Nucleus accumbens (tissue), 56 donors: ENCODE measurements around the gene CSTF2T.
"Not testable (repeated sequence)": the region's sequence is repeated elsewhere in the genome, so short reads cannot be mapped to it uniquely, and the experiment has no call there.

Experiments
- DNase-seq, 56 donors: peaks; one replicate each; lab custom pipeline; 2025; lab: John Stamatoyannopoulos, UW

CSTF2T gene

DNA sequence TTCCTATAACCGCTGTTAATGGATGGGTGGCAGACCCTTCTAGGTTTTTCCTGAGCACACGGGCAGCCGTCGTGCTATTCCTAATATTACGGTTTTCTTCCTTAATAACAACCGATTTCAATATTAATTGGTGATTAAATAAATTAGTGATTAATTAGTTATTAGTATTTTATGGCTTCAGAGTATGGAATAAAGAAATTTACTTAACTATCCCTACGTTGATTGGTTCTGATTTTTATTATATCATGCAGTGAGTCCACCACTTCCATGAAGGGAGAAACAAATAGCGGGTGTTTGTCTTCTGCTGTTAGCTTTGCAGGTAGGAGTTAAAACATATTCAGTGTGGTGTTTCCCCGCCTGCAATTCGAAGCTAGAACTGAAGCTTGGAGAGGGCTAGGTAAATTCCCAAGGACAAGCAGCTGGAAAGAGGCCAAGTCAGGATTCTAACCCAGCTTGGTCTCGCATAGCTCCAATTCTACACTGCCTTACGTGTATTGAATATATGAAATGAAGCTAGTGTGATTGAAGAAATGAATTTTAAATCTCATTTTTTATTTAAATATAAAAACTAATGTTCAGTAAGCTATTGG is 928 bp upstream of the CSTF2T start:
- DNase-seq, result peak in 5 of 56 donors; percentile 3 to 25 (median 8)

DNA sequence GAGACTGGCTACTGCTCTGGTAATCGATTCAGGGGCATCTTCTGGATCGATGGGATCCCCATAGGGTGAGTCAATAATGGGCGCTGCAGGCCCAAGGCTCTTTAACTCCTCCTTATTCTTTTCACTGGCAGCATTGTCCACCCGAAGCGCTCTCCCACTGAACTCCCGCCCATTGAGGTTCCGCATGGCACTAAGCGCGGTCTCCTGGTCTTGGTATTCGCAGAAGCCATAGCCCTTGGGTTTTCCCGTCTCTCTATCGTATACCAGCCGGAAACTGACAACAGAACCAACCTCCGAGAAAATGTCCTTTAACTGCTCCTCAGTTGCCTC is 285 bp downstream of the CSTF2T start:
- peak in 3 of 56 donors; percentile 10 to 72 (median 44) for DNase-seq

DNA sequence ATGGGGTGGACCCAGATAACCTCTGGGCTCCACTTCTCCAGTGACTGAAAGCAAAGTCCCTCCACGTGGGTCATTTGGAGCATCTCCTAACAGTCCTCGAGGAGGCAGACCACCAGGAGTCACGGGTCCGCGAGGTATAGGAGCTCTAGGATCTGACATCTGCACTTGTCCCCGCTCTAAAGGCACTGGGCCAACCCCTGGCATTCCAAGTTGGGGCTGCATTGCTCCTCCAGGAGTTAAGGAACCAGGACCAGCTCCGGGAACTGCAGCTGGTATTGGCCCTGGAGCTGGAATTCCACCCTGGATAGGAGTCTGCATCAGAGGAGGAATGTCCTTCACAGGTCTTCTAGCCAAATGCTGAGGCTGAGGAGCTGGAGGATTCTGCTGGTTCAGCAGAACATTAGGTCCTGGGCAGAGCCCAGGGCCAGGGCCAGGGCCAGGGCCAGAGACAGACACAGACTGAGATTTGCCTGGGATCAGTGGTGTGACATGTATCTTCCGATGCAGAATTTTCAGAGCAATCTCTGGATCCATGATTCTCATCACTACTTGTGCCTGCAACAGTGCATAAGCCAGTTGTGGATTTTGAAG is 827 bp downstream of the CSTF2T start:
- DNase-seq, result no peak

DNA sequence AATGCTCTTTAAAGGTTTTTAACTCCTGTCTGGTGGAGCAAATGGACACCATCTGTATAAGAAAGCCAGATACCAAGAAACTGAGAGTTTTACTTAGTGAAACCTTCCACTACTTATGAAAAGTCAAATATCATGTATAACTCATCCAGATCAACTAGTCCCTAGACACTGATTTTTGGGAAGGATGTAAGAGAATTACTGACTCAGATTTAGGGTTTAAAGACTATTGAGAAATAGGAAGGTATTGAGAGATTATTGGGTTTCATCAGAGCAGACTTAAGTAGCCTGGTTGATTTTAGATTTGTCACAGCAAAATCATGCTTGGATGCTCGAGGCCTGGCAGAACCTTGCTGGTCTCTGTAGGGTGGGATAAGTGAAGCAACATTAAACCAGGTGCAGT is 3.1 kb downstream of the CSTF2T start:
- no peak for DNase-seq

DNA sequence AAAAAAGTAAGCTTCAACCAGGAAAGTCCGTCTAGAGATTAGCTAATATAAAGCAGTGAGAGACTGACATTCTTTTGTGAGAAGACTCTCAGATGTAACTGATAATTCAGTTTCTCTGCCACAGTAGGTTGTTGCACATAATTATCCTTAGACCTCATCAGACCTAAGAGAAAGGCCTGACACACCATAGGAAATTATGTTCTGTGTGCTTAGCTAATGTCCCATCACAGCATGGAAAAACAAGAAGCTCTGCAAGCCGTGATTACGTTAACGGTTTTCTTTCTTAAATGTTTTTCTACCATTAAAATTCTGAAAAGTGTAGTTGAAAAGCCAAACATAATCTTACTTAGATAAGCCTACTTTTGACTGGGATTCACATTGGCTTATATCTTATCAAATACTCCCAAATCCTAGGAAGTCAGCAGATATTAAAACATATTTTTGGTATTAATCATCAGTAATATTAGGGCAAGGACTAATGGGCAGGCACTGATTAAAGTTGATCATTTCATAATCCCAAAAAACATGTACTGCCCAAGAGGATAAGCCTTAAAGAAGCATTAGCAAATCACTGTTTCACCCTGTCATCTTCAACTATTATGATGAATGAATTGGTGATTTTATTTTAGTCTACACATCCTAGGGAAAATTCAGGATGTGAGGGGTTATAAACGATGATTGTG is 5.2 kb downstream of the CSTF2T start:
- no peak for DNase-seq

DNA sequence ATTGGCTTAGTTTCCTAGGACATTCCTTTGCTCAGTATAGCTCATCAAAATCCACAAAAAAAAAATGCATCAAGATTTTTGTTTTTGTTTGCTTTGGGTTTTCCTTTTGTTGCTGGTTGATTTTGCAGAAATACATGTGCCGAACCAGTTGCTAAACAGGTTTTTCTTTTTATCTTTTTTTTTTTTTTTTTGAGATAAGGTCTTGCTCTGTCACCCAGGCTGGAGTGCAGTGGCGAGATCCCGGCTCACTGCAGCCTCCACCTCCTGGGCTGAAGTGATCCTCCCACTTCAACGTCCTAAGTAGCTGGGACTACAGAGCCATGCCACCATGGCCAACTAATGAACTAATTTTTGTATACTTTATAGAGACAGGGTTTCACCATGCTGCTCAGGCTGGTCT is 8.3 kb downstream of the CSTF2T start:
- no peak for DNase-seq

DNA sequence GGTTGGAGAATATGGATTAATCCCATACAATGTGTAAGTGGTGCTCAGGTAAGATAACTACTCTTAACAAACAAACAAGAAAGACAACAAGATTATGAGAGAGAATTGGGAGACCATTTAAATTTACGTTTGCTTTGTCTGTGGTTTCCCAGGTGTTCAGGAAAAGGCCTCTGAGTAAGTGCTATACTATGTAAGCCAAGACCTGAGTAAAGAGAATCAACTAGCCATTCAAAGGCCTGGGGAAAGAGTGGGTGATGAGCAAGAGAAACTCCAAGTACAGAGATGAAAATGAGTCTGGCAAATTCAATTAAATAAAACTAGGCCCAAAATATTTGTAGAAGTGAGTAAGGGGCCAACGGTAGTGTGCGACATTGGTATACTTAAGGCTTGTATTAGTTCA is 9.9 kb downstream of the CSTF2T start:
- DNase-seq, result no peak

DNA sequence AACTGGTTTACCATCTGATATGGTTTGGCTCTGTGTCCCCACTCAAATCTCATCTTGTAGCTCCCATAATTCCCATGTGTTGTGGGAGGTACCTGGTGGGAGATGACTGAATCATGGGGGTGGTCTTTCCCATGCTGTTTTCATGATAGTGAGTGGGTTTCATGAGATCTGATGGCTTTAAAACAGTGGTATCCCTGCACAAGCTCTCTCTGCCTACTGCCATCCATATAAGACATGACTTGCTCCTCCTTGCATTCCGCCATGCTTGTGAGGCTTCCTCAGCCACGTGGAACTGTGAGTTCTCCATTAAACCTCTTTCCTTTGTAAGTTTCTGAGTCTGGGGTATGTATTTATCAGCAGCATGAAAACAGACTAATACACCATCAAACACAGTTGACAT is 10.6 kb downstream of the CSTF2T start:
- DNase-seq, result not testable (repeated sequence)

DNA sequence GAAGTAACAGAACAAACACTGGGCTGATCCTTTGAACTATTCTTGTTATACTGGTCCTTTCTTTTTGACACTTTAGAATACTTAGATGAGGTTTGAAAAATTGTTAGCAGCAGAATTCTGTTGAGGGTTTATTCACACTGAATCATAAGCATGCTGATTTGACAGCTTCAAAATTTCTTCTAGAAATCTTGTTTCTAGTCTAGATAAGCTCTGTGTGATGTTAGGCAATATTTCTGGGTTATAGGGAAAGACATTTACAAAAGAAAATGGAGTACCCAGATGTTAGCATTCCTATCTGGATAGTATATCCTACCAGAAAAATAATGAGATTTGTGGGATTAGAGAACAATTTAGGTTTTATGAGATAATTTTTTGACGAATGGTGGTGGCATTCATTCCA is 12.1 kb downstream of the CSTF2T start:
- no peak for DNase-seq

DNA sequence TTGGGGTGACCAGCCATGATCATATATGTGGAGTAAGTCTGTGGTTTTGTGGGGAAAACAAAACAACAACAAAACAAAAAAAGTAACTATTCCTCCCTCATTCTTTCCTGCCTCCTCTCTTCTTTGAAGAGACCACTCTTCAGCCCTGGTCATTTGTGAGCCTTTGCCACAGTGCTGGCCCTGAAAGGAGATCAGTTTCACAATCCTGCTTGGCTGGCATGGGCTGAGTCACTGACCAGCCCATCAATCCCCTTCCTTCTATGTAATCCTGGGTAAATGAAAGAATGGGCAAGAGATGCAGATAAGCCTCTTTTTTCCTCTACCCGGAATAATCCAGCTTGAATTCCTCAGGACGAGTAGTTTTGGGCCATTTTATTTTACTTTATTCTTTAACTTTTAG is 13.6 kb downstream of the CSTF2T start:
- no peak for DNase-seq

DNA sequence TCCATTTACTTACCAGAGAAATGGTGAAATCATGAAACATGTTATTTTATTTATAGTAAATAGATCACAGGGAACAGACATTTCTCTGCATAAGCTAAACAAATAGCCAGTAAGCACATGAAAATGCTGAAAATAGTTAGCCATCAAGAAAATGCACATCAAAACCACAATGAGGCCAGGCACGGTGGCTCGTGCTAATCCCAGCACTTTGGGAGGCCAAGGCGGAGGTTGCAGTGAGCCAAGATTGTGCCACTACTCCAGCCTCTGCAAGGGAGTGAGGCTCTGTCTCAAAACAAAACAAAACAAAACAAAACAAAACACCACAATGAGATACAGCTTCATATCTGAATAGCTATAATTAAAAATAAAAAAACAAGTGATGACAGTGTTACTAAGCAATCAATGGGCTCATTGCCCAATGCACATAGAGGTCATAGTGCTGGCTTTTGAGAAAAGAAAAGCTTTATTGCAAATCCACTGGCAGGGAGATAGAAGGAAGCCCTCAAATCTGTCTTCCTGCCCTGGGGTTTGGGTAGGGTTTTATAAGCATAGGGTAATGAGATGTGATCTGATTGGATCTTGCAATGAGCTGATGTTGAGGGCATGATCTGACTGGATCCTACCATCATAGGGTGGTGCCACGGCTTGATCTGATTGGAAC is 16.2 kb downstream of the CSTF2T start:
- DNase-seq, result no peak

DNA sequence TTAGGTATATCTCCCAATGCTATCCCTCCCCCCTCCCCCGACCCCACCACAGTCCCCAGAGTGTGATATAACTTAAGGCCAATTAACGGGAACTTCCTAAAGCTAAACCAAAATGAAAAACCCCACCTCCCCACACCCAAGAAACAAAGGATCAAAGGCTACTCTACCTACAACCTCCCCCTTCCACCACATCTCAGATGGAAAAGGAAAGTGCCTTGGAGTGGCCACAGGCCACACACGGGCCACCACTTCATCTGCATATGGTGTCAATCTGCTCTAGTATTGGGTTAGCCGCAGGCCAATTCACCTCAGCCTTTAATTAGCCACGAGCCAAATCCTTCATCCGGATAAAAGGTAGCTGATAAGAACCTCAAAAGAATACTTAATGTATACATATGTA is 19.6 kb downstream of the CSTF2T start:
- DNase-seq, result no peak

DNA sequence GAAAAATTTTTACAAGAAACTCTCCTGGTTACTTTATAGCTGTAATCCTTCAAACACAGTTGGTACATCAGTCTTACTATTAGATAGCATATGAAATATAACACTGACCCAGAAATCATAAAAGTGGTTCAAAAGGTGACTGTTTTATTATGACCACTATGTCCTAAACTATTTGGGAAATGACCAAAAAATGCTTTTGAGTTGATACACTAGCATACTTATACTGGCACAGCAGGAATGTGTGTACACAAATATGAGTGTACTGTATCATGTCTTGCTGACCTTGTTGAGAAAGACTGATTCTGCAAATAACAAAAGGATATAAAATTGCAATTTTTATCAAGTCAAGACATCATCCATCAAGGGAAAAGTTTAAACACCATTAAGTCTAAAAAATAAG is 24.3 kb downstream of the CSTF2T start:
- no peak for DNase-seq

DNA sequence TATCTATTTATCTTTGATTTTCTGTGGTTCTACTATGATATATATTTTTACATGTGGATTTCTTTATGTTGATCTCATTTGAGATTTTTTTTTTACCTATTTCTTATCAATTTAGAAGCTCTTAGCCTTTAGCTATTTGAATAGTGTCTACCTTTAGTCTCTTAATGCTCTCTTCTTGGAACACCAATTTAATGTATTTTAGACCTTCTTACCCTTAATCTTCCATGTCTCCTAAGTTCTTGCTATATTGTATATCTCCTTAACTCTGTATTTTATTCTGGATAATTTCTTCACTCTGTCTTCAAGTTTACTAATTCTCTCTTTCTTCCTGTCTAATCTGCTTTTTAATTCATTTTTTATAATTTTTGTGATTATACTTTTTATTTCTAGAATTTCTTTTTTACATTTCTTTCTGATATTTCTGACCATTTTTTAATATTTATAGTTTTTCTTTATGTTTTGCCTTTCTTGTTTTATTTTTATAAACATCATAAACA is 27.3 kb downstream of the CSTF2T start:
- no peak for DNase-seq

DNA sequence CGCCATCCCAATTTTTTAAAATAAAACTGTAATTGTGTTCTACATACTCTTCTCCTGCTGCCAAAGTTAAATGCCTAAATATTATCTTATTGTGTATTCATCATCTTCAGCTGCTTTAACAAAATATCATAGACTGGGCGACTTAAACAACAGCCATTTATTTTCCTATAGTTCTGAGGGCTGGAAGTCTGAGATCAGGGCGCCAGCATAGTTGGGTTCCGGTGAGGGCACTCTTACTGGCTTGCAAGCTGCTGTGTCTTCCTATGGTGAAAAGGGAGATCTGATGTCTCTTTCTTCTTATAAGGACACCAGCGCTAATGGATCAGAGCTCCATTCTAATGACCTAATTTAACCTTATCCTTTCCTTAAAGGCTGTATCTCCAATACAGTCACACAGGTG is 30.4 kb downstream of the CSTF2T start:
- no peak for DNase-seq

DNA sequence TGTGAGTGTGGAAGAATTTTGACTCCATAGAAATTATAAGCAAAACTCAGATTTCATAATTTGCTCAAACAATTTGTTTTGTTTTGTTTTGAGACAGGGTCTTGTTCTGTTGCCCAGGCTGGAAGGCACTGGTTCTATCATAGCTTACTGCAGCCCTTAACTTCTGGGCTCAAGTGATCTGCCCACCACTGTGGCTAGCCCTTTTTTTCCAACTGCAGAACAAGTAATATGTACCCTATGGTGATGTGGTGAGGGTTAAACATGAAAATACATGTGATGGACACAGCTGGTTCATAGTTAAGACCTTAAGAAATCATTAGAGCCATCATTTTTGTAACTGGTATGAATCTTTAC is 31.1 kb downstream of the CSTF2T start:
- no peak for DNase-seq

DNA sequence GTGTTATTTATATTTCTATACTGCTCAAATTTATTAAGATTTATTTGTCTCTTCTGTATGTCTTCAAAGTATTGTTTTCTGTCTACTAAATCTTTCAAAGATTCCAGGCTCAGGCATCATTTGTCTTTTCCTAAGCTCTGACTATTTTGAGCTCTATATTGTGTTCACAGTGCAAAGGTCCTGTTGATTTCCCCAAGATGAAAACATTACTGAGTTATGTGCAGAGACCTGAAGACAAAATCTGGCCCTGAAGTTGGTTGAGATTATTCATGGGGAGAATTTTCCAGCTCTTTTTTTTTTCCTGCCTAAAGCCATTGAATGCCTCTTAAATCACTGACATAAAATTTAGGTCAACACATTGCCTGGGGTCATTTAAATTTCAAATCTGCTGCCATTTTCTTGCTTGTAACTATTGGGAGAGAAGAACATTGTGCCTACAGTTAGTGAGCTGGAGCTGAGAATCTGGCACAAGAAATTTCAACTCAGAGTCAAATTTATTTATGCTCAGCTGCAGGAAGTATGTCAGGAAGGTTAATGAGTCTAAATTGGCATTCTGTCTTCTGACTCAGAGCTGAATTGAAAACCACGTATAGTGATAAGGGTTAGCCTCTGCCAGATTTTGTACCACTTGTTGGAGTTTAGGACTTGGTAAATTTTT is 31.6 kb downstream of the CSTF2T start:
- no peak for DNase-seq

DNA sequence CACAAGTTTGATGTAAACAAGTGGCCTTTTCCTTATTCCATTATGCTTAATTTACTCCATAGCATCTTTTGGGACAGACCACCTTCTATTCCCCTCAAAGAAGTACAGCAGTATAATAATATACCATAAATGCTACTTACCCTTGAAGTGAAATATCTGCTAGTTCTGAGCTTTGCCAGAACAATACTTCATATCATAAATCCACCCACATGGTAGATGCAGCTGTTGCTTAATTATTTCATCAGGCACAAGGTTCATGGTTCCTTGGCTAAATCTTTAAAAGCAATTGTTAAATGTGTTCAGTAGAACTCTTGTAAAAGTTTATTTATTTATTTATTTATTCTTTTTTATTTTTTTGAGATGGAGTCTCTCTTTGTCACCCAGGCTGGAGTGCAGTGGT is 32.9 kb downstream of the CSTF2T start:
- DNase-seq, result no peak

DNA sequence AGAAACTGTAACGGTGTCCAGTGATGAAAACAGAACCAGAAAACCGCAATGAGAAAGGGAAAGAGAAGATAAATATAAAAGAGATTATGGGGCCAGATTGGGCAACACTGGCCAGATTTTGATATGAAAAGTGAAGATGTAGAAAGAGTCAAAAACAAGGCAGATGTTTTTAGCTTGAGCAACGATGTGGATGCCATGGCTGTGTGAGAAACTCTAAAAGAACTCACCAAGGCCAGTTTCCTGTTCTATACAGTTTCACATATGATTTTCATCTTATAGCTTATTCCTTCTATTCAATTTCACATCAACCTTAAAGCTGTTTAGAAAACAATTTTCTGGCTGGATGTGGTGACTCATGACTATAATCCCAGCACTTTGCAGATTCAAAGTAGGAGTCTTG is 36.3 kb downstream of the CSTF2T start:
- DNase-seq, result no peak

DNA sequence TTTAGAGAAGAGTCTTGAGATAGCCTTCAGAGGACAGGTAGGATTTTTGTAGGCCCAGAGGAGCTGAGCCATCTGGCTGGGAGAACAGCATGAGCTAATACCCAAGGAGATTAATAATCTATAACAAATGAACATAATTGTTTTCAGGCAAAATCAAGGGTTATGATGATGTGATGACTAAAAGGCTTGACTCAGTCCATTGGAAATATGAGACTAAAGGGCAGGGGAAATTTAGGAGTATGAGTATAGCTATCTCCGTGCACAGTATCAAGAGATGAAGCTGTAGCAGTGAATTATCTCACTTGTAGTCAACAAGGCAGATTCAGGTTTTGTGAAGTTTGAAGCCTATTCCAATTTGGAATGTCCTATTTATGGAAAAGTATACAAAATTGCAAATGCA is 40.1 kb downstream of the CSTF2T start:
- no peak for DNase-seq

DNA sequence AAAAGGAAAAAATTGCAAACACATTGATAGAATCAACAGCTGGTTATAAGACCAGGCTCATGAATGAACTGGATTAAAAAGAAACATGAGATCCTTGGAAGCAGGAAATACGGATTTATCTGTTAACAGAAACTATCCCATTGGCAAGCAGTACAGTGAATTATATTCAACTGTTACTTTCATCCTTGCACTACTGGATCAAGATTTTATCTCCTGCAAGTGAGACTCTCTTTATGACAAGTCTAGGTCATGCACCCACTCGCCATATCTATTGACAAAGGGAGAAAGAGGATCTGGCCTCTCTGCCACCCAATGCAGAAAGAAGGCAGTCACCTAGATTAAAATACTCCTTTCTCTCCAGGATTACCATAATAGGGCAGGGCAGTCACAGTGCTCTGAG is 41.4 kb downstream of the CSTF2T start:
- no peak for DNase-seq
